ENCODE data around the gene SMIM10.
"Not testable (repeated sequence)": the region's sequence is repeated elsewhere in the genome, so short reads cannot be mapped to it uniquely, and the experiment has no call there.

The SMIM10 gene

GRCh38 chrX:135009057-135009610 is 18.3 kb downstream of the SMIM10 start:
- Histone ChIP-seq H3K27me3 (ENCODE audit: control insufficient read depth, insufficient read depth, low read length, poor library complexity, severe bottlenecking) (no peaks in the 10 kb centered on the region), H3K27ac (ENCODE audit: insufficient read depth, low read depth, low read length, poor library complexity, severe bottlenecking) (no peak overlapping the region), H3K4me3 (ENCODE audit: insufficient read depth, low read depth, low read length) (no peak overlapping the region), H3K9me3 (ENCODE audit: control insufficient read depth, low read length) (no peaks in the 10 kb centered on the region), H3K36me3 (ENCODE audit: control insufficient read depth, insufficient read depth, low read length) (no peaks in the 10 kb centered on the region), H3K4me1 (ENCODE audit: control insufficient read depth, insufficient read depth, low read length) (no peaks in the 10 kb centered on the region)
- 78% methylated on average over 1 of the region's 1 CpG; no CpG with 5 or more reads in 1 of the 2 experiments for WGBS, 2 experiments

- H3K27me3 ChIP-seq (ENCODE audit: control insufficient read depth, insufficient read depth, low read length, poor library complexity, severe bottlenecking) = no peaks in the 10 kb centered on the region
- H3K9me3 ChIP-seq (ENCODE audit: control insufficient read depth, low read length) = no peaks in the 10 kb centered on the region
- 65 to 78% methylated on average over 4 of the region's 4 CpGs for WGBS, 2 experiments
- H3K27ac ChIP-seq (ENCODE audit: insufficient read depth, low read depth, low read length, poor library complexity, severe bottlenecking) = no peak overlapping the region
- H3K4me1 ChIP-seq (ENCODE audit: control insufficient read depth, insufficient read depth, low read length) = no peaks in the 10 kb centered on the region
- H3K36me3 ChIP-seq (ENCODE audit: control insufficient read depth, insufficient read depth, low read length) = no peaks in the 10 kb centered on the region
- no peak overlapping the region for H3K4me3 ChIP-seq (ENCODE audit: insufficient read depth, low read depth, low read length)
Measured at GRCh38 chrX:135009838-135010237, 19.0 kb downstream of the SMIM10 start.

- Histone ChIP-seq H3K27me3 (ENCODE audit: control insufficient read depth, insufficient read depth, low read length, poor library complexity, severe bottlenecking) (no peaks in the 10 kb centered on the region), H3K9me3 (ENCODE audit: control insufficient read depth, low read length) (no peaks in the 10 kb centered on the region), H3K4me1 (ENCODE audit: control insufficient read depth, insufficient read depth, low read length) (no peaks in the 10 kb centered on the region), H3K4me3 (ENCODE audit: insufficient read depth, low read depth, low read length) (no peak overlapping the region), H3K27ac (ENCODE audit: insufficient read depth, low read depth, low read length, poor library complexity, severe bottlenecking) (no peak overlapping the region), H3K36me3 (ENCODE audit: control insufficient read depth, insufficient read depth, low read length) (no peaks in the 10 kb centered on the region)
- WGBS, 2 experiments = 84 to 95% methylated on average over 4 of the region's 4 CpGs
Measured at GRCh38 chrX:135010921-135011320, 20.1 kb downstream of the SMIM10 start.

GRCh38 chrX:135015523-135016245 is 24.9 kb downstream of the SMIM10 start:
- H3K4me3 ChIP-seq (ENCODE audit: insufficient read depth, low read depth, low read length) = no peak overlapping the region
- H3K9me3 ChIP-seq (ENCODE audit: control insufficient read depth, low read length) = no peaks in the 10 kb centered on the region
- no peak overlapping the region for H3K27ac ChIP-seq (ENCODE audit: insufficient read depth, low read depth, low read length, poor library complexity, severe bottlenecking)
- no peaks in the 10 kb centered on the region for H3K27me3 ChIP-seq (ENCODE audit: control insufficient read depth, insufficient read depth, low read length, poor library complexity, severe bottlenecking)
- H3K36me3 ChIP-seq (ENCODE audit: control insufficient read depth, insufficient read depth, low read length) = no peaks in the 10 kb centered on the region
- peaks cover 6% of the 10 kb centered on the region for H3K4me1 ChIP-seq (ENCODE audit: control insufficient read depth, insufficient read depth, low read length)
- 80 to 87% methylated on average over 2 of the region's 2 CpGs for WGBS, 2 experiments

- H3K27ac ChIP-seq (ENCODE audit: insufficient read depth, low read depth, low read length, poor library complexity, severe bottlenecking); H3K27me3 ChIP-seq (ENCODE audit: control insufficient read depth, insufficient read depth, low read length, poor library complexity, severe bottlenecking); H3K4me3 ChIP-seq (ENCODE audit: insufficient read depth, low read depth, low read length); H3K9me3 ChIP-seq (ENCODE audit: control insufficient read depth, low read length); H3K36me3 ChIP-seq (ENCODE audit: control insufficient read depth, insufficient read depth, low read length); H3K4me1 ChIP-seq (ENCODE audit: control insufficient read depth, insufficient read depth, low read length): not testable (repeated sequence)
- 96 to 98% methylated on average over 7 of the region's 8 CpGs for WGBS, 2 experiments
Measured at GRCh38 chrX:135019890-135020289, 29.1 kb downstream of the SMIM10 start.

- H3K4me3 ChIP-seq (ENCODE audit: insufficient read depth, low read depth, low read length) = not testable (repeated sequence)
Measured at GRCh38 chrX:135023791-135024190, 33.0 kb downstream of the SMIM10 start.

GRCh38 chrX:135024526-135024925 is 33.7 kb downstream of the SMIM10 start:
- Histone ChIP-seq H3K27me3 (ENCODE audit: control insufficient read depth, insufficient read depth, low read length, poor library complexity, severe bottlenecking) (no peaks in the 10 kb centered on the region), H3K27ac (ENCODE audit: insufficient read depth, low read depth, low read length, poor library complexity, severe bottlenecking) (no peak overlapping the region)
- 80 to 88% methylated on average over 4 to 8 of the region's 9 CpGs for WGBS, 2 experiments

More at GRCh38 chrX:135023791-135024190, 33.0 kb downstream of the SMIM10 start:
- not testable (repeated sequence) for H3K4me1 ChIP-seq (ENCODE audit: control insufficient read depth, insufficient read depth, low read length); H3K36me3 ChIP-seq (ENCODE audit: control insufficient read depth, insufficient read depth, low read length); H3K27me3 ChIP-seq (ENCODE audit: control insufficient read depth, insufficient read depth, low read length, poor library complexity, severe bottlenecking); H3K27ac ChIP-seq (ENCODE audit: insufficient read depth, low read depth, low read length, poor library complexity, severe bottlenecking); H3K9me3 ChIP-seq (ENCODE audit: control insufficient read depth, low read length)
- 58 to 73% methylated on average over 5 of the region's 6 CpGs for WGBS, 2 experiments

GRCh38 chrX:135030207-135030963 is 39.6 kb downstream of the SMIM10 start:
- H3K27me3 ChIP-seq (ENCODE audit: control insufficient read depth, insufficient read depth, low read length, poor library complexity, severe bottlenecking); H3K27ac ChIP-seq (ENCODE audit: insufficient read depth, low read depth, low read length, poor library complexity, severe bottlenecking); H3K4me3 ChIP-seq (ENCODE audit: insufficient read depth, low read depth, low read length); H3K9me3 ChIP-seq (ENCODE audit: control insufficient read depth, low read length); H3K36me3 ChIP-seq (ENCODE audit: control insufficient read depth, insufficient read depth, low read length); H3K4me1 ChIP-seq (ENCODE audit: control insufficient read depth, insufficient read depth, low read length): not testable (repeated sequence)
- WGBS, 2 experiments = 91 to 93% methylated on average over 9 of the region's 9 CpGs

More at GRCh38 chrX:135024526-135024925, 33.7 kb downstream of the SMIM10 start:
- Histone ChIP-seq H3K4me3 (ENCODE audit: insufficient read depth, low read depth, low read length) (no peak overlapping the region), H3K9me3 (ENCODE audit: control insufficient read depth, low read length) (no peaks in the 10 kb centered on the region), H3K4me1 (ENCODE audit: control insufficient read depth, insufficient read depth, low read length) (no peaks in the 10 kb centered on the region), H3K36me3 (ENCODE audit: control insufficient read depth, insufficient read depth, low read length) (no peaks in the 10 kb centered on the region)

- not testable (repeated sequence) for H3K36me3 ChIP-seq (ENCODE audit: control insufficient read depth, insufficient read depth, low read length); H3K27ac ChIP-seq (ENCODE audit: insufficient read depth, low read depth, low read length, poor library complexity, severe bottlenecking); H3K27me3 ChIP-seq (ENCODE audit: control insufficient read depth, insufficient read depth, low read length, poor library complexity, severe bottlenecking); H3K9me3 ChIP-seq (ENCODE audit: control insufficient read depth, low read length); H3K4me1 ChIP-seq (ENCODE audit: control insufficient read depth, insufficient read depth, low read length); H3K4me3 ChIP-seq (ENCODE audit: insufficient read depth, low read depth, low read length)
- WGBS, 2 experiments = 67 to 100% methylated on average over 1 to 3 of the region's 3 CpGs
Measured at GRCh38 chrX:135041149-135042123, 50.6 kb downstream of the SMIM10 start.

Data from ectodermal cell (in vitro differentiated cells).